LoVo (cell line): Measurements from ENCODE around the gene NPPC.
A peak's percentile ranks its signal among the peaks of the same experiment; 100 is the strongest.
"Not testable (repeated sequence)": the region's sequence is repeated elsewhere in the genome, so short reads cannot be mapped to it uniquely, and the experiment has no call there.

Experiments
- DNase-seq: peaks from one replicate; pipeline ENCODE4 v3.0.0-alpha.2; 2016; ENCODE audit warnings: low spot score

The NPPC gene

DNA sequence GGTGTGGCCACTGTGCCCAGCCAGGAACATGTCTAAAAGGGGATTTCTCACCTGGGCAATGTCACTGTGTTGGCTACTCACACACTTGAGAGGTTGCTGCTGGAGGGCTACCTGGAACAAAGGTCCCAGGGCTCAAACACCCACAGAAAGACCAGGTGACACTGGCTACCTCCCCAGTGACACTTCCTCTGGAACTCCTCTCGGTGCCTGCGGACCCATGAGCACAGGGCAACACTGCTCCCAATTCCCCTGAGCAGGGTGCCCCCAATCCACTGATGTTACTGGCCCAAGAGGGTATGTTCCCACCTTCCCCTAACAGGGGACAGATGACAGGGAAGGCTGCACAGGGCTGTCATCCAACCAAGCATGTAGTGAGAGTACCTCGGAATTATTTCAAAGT lies 5.8 kb downstream of the NPPC start:
- DNase-seq: no peak

DNA sequence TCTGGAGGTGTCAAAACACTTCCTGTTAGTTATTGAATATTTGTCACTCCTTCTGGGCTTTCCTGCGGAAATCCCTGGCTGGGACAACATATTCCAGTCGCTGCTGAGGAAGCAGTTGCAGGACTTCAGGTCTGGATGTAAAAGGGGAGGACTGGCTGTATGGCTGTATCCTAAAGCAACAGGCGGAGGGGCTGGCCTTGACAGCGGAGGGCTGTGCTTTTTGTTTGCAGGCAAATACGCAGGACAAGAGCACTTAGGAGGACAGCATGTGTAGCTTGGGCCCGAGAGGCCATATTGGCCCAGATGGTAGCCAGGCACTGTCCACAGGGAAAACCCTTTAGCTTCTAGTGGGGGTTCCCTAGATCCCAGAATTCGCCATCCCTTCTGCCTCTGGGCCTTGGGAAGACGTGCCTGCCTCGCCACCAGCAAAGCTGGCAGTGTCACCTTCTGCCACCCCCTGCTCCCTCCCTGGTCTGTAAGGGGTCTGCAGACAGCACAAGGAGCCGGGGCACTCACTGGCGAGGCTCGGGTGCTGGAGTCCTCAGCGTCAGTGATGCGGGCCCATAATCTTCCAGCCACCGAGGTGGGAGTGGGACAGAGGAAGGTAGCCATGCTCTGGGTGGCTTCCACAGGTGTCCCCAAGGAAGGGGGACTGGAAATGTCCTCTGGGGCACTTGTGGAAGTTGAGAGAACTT lies 6.7 kb downstream of the NPPC start:
- DNase-seq: no peak

DNA sequence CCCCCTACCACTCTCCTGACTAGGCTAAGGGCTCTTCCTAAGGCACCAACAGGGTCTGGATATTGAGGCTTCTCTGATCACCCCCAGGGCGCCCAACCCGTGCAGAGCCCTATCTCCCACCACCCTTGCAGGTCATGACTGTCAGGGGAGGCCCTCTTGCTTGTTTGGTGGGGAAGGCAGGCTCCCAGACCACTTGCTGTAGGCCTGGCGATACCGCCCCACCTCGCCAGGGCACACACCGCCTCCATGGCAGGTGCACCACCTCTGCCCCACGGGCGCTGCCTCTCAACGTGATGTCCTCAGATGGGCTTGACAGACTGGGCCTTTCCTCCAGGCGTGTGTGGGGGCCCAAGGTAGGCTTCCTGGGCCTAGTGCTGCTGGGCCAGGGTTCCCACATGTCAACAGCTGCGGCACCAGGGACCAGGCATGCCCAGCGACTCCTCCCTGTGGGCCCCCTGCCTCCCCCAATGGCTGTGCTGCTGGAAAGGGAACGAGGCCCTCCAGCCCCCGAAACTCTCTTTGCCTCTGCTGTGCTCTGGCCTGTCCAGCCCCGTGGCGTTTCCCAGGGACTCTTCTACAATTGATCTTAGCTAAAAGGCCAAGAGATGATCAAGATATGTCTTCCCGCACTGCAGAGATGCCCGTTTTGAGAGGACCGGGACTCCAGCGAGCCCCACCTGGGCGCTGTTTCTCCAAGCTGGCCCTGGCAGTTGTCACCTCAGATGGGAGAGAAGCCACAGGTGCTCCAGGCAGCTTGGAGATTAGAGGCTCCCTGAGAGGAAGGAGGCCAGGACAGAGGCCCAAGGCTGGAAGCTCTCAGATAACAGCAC lies 7.5 kb downstream of the NPPC start:
- DNase-seq: no peak

DNA sequence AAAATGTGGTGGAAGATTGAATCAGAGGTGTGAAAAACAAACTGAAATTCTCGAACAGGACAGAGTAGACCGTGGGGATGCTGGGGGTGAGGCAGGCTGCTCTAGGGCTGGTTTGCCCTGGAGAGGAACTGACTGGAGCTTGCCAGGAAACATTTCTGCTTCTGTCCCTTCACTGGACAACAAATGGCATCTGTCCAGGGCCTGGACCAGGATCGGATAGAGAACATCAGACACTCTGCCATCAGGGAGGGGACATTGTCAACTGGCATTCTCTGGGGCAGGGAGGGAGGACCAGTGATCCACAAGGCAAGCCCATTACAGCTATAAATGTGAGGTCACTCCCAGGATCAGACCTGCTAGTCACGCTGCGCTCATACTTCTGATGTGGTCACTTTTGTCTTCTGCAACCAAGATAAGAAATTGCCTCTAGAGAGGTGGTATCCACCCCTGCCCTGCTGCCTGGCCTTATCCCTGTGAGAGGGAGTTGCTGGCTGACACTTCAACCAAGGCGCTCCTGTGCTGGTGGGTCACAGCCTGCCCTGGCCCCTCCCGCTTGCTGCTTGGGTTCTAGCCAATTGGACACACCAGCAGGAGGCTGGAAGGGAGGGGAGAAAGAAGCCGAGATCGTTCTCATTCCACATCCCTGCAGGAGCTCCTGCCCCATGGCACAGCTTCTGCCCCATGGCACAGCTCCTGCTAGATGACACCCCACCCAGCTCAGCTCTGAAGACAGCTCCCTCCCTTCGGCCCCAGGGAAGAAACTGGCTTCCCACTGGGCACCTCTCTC lies 8.7 kb downstream of the NPPC start:
- peak; percentile 16 for DNase-seq

DNA sequence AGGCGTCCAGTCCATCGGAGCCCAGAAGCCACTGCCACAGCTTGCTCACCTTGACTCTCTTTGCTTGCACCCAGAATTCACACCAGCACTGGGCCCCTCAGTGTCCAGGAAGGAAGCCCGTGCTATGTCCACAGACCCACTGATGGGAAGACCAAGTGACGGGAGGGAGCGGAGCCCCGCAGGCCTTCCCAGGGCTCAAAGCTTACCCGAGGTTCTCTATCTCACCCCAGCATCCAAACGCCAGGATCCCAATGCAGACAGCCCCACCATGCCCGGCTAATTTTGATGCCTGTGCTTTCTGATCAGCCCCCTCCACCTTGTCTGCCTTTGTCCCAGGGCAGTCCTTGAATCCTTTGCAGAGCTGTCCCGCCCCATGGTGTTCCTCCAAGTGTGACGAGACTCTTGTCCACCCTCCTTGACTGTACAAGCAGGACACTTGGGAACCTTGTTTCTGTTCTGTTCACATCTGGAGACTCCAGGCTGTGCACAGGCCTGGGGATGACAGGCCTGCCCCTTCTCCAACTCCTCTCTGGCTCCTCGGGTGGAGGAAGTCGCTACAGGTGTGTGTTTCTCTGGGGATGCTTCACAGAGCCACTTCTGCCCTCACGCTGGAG lies 12.0 kb downstream of the NPPC start:
- no peak for DNase-seq

DNA sequence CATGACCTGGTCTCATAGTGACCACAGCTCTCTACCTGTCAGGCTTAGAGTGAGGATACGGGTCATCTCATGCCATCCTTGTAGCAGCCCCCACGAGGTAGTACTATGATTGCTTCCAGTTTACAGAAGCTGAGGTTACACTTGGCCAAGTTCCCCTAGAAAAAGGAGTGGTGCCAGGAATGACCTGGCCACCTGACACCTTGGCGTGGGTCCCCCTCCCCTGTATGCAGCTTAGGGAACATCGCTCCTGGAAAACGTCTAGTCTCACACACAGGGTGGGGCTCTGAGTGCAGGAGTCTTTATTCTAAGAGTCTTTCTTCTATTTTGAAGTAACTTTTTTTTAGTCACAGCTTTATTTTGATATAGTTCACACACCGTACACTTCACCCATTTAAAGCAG lies 14.8 kb downstream of the NPPC start:
- no peak for DNase-seq

DNA sequence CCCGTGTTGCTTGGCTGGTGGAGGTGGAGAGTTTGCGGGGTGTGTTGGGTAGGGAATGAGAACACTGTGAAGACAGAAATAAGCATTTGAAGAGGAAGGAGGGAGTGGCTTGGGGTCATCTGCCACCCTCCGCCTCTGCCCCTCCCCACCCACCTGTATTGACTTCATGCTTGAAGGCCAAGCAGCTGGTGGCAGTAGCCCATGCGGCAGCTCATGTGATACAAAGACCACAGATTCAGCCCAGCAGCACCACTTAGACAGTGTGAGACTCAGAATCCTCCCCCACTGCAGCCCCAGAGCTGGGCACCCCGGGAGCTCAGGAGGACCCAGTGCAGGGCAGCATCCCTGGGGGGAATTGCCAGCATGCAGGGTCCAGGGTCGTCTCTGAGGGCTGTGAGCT lies 15.4 kb downstream of the NPPC start:
- DNase-seq: no peak

DNA sequence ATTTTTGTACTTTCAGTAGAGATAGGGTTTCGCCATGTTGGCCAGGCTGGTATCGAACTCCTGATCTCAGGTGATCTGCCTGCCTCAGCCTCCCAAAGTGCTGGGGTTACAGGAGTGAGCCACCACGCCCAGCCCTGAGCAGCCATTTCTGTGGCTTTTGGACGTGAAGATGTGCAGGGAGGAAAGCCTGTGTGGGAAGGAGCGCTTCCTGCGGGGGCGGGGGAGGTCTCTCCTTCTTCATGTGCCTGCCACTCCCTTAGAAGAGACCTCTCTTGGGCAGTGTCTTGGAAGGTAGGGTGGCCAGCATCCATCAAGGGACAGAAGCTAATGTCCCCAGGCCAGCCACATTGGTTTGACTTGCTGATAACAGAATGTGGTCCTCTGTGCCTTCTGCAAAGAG lies 16.0 kb downstream of the NPPC start:
- DNase-seq: not testable (repeated sequence)

DNA sequence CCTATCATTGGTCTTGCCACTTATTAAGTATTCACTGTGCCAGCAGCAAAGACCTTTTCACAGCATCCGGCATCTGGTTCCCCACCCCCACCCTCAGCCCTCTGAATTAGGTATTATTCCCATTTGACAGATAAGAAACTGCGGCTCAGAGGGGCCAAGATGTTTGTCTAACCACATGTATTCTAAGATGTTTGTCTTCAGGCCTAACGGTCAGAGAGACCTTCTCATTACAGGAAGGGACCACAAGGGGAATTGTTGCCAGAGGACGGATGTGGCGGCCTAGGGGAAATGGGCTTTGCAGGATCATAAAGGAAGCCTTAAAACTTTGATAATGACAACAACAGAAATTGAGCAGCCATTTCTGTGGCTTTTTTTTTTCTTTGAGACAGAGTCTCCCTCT lies 16.6 kb downstream of the NPPC start:
- DNase-seq: no peak

DNA sequence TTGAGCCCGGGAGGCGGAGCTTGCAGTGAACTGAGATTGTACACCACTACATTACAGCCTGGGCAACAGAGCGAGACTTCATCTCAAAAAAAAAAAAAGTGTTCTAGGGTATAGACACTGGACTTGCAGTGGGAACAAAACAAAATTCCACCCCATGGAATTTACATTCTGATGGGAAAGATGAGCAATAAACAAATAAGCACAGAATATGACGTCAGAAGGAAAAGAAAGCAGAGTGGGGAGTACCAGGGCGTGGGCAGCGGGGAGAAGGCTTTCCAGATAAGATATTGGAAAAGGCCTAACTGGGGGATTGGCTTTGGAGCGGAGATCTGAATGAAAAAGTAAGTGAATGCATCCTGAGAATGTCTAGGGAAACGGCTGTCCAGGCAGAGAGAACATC lies 17.6 kb downstream of the NPPC start:
- no peak for DNase-seq

DNA sequence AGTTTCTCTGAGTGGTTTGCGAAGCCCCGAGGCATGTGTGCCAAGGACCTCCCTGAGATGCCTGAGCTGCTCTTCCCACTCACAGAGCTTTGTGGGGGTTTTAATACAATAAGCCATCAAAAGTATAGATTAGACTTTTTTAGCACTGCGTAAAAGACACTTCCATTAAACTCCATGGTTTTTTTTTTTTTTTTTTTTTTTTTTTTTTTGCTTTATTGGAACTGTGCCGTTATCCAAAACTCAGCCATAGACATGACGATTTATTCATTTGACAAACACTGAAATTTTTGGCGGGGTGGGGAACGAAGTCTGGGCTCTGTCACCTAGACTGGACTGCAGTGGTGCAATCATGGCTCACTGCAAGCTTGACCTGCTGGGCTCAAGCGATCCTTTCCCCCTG lies 18.4 kb downstream of the NPPC start:
- DNase-seq: no peak

DNA sequence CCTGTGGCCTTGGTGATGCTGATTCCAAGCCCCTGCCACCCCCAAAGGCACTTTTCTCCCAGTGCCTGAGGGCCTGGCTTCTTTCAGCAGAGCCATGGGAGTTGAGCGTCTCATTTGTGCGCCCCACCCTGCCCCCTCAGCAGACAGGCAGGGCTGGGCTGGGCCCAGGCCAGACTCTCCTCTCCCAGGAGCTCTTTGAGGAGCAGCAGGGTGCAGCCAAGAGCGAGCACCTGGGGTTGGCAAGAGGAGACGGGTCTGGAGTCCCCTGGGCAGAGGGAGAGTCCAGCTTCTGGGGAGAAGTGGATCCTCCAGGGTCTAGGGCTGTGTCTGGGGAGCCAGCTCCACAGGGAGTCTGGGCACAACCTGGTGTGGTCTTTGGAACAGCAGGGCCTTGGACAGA lies 21.2 kb downstream of the NPPC start:
- DNase-seq: no peak

DNA sequence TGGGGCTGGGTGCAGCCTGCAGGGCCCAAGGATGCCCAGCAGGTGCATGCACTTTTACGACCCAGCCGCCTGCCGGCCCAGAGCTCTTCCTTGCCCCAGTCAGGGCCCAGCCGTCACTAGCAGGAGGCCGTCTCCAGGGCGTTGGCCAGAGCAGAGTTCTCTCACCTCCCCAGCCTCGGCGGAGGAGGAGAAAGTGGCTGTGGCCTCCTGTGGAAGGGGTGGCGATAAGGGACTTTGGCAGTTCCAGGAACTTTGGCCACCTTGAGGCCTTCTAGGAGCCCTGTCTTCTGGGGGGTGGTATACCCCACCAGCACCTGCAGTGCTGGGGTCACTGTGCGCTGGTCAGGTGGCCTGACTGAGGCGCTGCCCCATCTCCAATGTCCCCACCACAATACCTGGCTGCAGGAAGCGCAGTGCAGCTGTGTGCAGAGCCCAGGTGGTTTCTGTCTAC lies 22.0 kb downstream of the NPPC start:
- no peak for DNase-seq

DNA sequence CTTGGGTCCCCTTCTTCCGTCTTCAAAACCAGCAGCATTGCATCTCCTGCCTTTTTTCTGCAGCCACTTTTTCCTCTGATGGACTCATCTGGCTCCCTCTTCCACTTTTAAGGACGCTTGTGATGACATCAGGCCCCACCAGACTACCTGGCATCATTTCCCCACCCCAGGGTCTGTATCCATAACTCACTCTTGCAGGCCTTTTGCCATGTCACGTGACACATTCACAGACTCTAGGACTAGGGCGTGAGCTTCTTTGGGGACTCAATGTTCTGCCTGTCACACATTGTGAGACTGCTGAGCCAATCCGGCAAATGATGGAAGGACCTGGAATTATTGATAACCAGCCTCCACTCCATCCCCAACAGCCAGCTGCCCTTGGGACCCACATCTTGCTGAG lies 23.6 kb downstream of the NPPC start:
- no peak for DNase-seq

DNA sequence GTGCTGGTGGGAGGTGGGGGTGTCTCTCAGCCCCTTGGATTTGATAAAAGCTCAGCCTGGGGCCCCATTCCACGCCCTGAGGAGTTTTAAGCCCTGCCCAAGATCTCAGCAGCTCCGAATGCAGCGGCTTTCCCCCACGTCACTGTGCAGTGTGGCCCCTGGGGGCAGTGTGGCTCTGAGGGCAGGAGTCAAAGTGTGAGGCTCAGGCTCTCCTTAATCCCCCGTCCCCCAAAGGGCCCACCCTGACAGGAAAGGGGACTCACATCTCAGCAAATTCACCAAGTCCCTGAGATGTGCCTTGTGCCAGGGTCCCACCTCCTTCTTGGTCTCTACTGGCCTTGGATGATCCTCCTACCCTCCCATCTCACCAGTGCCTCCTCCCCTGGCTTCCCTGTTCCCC lies 25.2 kb downstream of the NPPC start:
- DNase-seq: no peak

DNA sequence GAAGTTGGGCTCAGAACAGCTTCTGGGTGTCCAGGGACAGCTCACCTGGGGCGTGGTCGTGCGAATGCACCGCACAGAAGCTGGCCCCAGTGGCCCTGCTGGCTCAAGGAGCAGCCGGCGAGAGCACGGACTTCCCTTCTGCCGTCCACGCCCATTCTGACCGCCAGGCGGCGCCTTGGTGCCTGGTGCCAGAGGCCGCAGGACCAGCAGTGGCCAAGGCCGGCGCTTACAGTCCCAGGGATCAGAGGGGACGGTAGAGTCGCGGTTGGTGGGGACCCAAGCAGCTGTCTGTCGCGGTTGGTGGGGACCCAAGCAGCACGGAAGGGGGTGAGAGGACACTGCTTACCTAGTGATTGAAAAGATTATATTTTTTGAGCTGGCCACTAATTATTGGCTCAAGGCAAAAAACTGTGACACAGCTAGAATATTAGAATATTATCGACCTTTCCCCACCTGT lies 25.7 kb downstream of the NPPC start:
- peak; percentile 78 for DNase-seq

DNA sequence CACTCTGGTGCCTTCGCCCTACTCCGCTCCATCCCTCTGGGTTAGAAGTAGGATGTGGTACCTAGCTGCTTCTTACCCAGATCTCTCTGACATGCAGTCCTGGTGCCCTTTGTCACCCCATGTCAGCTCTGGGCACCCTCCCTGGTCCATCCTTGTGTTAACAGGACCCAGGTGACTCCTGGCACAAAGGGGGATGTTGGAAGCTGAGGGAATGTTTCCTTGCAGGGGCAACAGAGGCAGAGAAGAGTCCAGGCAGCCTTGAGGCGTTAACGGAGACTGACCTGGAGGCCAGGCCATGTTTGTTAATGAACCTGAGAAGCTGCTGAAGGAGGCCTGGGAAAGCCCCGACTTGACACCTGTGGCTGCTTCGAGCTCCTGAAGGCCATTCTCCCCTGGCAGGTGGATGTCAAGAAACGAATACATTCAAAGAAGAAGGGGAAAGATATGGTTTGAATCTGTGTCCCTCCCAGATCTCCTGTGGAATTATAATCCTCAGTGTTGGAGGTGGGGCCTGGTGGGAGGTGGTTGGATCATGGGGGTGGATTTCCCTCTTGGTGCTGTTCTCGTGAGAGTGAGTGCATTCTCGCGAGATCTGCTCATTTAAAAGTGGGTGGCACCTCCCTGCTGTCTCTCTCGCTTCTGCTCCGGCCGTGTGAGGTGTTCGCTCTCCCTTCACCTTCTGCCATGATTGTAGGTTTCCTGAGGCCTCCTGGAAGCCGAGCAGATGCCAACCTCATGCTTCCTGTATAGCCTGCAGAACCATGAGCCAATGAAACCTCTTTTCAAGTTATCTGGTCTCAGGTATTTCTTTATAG lies 31.4 kb downstream of the NPPC start:
- no peak for DNase-seq

DNA sequence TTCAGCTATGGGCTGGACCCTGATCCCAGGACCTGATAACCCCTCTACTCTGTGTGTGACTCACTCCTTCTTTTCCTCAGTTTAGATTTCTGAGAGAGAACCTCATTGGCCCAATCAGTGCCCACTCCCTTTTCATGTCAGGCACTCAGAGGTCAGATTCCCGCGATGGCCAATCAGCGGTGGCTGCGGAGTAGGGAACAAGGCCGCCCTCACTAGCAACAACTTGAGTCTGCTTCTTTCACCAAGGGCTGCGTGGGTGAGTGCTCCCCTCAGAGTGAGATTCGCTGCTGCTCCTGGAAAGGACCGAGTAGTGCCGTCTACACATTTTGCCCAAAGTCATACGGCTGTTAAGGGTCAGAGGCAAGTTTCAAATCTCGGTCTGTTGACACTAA lies 34.7 kb downstream of the NPPC start:
- DNase-seq: no peak

DNA sequence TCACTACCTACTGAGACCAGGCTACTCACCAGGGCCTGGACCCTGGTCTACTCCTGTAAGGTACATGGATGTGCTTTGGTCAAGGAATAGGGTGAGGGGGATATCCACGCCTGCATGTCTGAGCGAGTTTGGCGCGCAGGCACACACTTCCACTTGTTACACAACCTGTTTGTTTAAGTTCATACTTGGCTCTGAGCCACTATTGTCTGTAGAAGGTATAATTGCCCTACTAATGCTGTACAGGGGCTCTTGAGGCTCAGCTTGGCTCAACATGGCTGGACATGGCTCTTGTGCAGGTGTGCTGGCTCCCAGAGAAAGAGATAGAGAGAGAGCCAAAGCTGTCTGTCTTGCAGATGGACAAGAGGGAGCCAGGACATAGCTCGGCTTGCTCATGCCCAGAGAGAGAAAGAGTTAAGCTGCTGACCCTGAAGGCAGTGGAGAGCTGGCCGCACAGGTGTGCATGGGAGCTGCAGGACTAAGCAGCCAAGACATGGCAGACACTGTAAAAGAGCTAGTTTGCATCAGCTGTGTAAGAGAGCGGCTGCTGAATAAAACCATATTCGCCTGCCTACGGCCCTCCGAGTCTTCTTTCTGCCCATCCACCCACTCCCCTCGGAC lies 35.2 kb downstream of the NPPC start:
- no peak for DNase-seq

DNA sequence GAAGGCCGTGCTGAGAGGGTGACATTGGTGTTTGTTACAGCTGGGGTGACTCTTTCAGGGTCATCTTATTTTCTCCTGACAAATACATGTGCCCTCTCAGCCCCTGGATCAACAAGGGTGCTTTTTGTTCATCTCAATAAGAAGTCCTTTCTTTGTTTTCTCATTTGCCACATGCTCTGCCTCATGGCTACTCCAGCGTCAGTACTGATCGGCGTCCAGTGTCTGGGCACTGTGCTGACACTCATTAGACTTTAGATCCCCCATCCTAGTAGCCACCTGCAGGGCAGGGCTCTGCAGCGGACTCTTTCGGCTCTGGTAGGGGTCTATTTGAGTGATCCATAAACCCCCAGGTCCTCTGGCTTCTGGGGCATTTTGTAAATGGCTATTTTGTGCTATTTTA lies 38.4 kb downstream of the NPPC start:
- no peak for DNase-seq

DNA sequence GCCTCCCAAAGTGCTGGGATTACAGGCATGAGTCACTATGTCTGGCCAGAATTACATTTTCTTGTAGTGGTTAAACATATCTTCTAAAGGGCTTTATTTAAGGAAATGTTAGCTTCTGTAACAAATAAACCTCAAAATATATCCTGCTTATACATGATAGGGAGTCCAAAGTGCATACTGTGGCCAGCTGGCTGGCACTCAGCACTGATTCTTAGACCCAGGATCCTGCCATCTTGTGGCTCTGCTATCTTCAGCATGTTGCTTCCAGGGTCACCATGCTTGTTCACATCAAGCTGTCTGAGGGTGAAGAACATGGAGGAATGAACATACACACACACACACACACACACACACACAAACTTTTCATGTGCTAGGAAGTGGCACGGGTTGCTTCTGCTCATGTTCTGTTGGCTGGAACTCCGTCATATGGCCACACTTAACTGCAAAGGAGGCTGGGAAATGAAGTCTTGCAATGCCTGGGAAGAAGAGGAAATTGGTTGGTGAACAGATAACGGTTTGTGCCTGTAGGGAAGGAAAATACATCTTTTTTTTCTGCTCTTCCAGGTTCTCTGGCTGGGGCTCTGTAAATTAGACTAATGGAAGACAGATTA lies 40.0 kb downstream of the NPPC start:
- no peak for DNase-seq
